Neuron (in vitro differentiated cells): ENCODE measurements around the gene CERS6.
"Not testable (repeated sequence)": the region's sequence is repeated elsewhere in the genome, so short reads cannot be mapped to it uniquely, and the experiment has no call there.

ENCODE experiments used
- H2AFZ ChIP-seq: one replicate; pipeline ENCODE4 v1.6.1; 2013; ENCODE audit warnings: low read depth, mild to moderate bottlenecking, inconsistent platforms, low read length, moderate library complexity
- H3K27me3 ChIP-seq: one replicate; pipeline ENCODE4 v1.6.1; 2013; ENCODE audit warnings: low read length; ENCODE audit not compliant: insufficient read depth
- H3K36me3 ChIP-seq: one replicate; pipeline ENCODE4 v1.6.1; 2013; ENCODE audit warnings: low read length; ENCODE audit not compliant: insufficient read depth
- H3K4me1 ChIP-seq: one replicate; pipeline ENCODE4 v1.6.1; 2013; ENCODE audit warnings: low read length; ENCODE audit not compliant: insufficient read depth
- H3K4me3 ChIP-seq: 2 replicates; pipeline ENCODE4 v1.5.1; 2013; ENCODE audit warnings: mild to moderate bottlenecking, low read length, moderate library complexity
- H3K9me3 ChIP-seq: one replicate; pipeline ENCODE4 v1.6.1; 2013; ENCODE audit warnings: low read length

Gene CERS6, protein sequence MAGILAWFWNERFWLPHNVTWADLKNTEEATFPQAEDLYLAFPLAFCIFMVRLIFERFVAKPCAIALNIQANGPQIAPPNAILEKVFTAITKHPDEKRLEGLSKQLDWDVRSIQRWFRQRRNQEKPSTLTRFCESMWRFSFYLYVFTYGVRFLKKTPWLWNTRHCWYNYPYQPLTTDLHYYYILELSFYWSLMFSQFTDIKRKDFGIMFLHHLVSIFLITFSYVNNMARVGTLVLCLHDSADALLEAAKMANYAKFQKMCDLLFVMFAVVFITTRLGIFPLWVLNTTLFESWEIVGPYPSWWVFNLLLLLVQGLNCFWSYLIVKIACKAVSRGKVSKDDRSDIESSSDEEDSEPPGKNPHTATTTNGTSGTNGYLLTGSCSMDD

DNA sequence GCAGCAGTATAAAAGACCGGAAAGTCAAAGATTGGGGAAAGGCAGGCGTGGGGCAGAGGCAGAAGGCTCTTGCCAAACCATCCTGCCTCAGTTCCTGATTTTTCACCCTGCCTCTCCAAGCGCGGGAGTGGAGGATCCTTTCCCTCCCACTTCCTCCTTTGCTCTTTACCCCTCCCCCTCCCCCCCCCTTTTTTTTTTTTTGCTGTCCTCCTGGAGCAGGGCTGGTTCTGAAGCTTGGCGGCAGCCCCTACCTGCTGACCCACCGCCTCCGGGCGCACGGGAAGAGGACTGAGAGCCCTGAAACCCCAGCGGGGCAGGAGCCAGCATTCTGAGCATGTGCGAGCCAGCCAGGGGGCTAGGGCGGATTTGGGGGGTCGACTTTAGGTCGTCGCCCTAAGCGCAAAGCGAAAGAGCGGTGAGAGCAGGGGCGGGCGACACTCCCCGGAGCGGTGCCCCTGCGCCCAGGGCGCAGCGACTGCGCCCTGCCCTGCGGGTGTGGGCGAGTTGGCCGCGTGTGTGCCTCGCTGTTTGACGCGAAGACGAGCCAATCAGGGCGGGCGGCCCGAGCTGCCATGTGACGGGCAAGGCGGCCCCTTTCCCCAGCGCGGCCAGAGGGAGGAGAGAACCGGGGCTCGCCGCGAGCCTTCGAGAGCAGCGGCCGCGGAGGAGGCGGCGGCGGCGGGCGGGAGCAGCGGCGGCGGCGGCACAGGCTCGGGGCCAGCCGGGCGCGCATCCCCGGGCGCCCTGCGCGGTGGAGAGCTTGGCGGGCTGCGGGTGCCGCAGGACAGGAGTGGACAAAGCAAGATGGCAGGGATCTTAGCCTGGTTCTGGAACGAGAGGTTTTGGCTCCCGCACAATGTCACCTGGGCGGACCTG lies at the start of gene CERS6:
Gene CERS6, plus strand, starts transcription at position 628 of the 876 bp plus-strand sequence. Its CDS starts 177 bp downstream, at position 805.
- Histone ChIP-seq H3K4me1 (peaks cover 21% of the 10 kb centered on the region), H3K27me3 (no peaks in the 10 kb centered on the region), H3K4me3 (peak within 1 kb of the TSS; percentile 61), H2AFZ (peak within 1 kb of the TSS; percentile 87), H3K9me3 (no peaks in the 10 kb centered on the region), H3K36me3 (no peaks in the 10 kb centered on the region)

DNA sequence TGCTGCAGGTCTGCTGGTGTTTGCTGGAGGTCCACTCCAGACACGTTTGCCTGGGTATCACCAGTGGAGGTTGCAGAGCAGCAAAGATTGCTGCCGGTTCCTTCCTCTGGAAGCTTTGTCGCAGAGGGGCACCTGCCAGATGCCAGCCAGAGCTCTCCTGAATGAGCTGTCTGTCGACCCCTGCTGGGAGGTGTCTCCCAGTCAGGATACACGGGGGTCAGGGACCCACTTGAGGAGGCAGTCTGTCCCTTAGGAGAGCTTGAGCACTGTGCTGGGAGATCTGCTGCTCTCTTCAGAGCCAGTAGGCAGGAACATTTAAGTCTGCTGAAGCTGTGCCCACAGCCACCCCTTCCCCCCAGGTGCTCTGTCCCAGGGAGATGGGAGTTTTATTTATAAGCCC lies 43.8 kb upstream of the CERS6 start:
- not testable (repeated sequence) for H3K4me1 ChIP-seq, H3K36me3 ChIP-seq, H3K27me3 ChIP-seq, H2AFZ ChIP-seq, H3K4me3 ChIP-seq, H3K9me3 ChIP-seq

DNA sequence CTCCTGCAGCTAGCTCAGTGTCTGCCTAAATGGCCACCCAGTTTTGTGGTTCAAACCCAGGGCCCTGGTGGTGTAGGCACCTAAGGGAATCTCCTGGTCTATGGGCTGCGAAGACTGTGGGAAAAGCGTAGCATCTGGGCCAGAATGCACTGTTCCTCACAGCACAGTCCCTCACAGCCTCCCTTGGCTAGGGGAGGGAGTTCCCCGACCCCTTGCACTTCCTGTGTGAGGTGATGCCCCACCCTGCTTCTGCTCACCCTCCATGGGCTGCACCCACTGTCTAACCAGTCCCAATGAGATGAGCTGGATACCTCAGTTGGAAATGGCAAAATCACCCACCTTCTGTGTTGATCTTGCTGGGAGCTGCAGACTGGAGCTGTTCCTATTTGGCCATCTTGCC lies 43.0 kb upstream of the CERS6 start:
- H3K4me1 ChIP-seq, H3K9me3 ChIP-seq, H3K36me3 ChIP-seq, H3K4me3 ChIP-seq, H3K27me3 ChIP-seq, H2AFZ ChIP-seq: not testable (repeated sequence)

DNA sequence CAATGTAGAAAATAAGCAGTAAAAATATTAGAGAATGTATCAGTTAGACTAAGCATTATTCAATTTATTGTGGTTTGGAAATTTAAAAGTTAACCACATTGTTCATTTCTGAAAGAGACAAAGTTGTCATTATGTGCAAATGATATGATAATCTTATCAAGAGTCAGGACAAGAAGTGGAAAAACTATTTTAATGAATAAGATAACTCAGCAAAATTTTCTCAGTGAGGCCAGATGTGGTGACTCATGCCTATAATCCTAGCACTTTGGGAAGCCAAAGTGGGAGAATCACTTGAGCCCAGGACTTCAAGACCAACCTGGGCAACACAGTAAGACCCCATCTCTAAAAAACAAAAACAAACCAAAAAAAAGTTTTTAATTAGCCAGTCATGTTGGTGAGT lies 39.5 kb upstream of the CERS6 start:
- Histone ChIP-seq H3K27me3 (no peaks in the 10 kb centered on the region), H3K4me3 (no peak overlapping the region), H2AFZ (no peak overlapping the region), H3K4me1 (peaks cover 11% of the 10 kb centered on the region), H3K36me3 (no peaks in the 10 kb centered on the region), H3K9me3 (peaks cover 5% of the 10 kb centered on the region)

DNA sequence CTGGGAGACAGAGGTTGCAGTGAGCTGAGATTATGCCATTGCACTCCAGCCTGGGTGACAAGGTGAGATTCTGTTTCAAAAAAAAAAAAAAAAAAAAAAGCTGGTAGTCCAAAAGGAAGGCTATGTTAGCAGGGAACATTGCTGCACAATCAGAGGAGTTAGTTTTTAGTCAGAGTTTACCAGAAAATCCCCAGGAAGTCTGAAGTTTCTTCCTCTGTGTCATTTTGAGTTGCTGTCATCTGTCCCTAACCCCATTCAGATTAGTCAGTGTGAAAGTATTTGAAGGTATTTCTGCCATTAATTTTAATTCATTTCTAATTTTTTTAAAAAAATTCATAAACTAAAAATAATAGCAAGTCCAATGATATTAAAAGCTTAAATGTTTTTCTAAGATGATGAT lies 33.5 kb upstream of the CERS6 start:
- Histone ChIP-seq H3K27me3 (no peaks in the 10 kb centered on the region), H3K4me3 (no peak overlapping the region), H3K4me1 (peaks cover 17% of the 10 kb centered on the region), H3K36me3 (no peaks in the 10 kb centered on the region), H2AFZ (no peak overlapping the region), H3K9me3 (peaks cover 2% of the 10 kb centered on the region)

DNA sequence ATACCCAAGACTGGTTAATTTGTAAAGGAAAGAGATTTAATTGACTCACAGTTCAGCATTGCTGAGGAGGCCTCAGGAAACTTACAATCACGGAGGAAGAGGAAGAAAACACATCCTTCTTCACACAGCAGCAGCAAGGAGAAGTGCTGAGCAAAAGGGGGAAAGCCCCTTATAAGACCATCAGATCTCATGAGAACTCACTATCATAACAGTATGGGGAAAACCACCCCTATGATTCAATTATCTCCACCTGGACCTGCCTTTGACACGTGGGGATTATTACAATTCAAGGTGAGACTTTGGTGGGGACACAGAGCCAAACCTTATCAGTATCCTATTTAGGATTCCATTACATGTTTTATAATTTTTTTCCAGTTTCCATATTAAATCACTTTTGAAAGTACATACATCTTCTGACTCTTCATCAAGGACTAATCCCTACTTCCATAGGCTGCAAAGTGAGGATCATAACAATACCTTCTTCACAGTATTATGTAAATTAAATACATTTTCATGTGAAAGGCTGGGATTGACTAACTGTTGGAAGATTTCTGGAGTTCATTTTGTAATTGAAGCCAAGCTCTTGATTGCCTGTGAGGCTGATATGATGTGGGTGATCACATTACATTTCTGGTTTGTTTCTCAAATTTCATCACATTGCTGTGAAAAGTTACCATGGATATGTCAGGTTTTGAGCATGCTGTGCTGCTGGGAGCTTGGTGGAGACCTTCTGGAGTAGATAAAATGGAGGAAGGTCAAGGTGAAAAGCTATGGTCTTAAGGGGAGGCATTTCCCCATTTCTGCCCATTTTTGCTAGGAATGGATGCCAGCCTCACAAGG lies 31.7 kb upstream of the CERS6 start:
- Histone ChIP-seq H2AFZ (no peak overlapping the region), H3K36me3 (no peaks in the 10 kb centered on the region), H3K4me3 (no peak overlapping the region), H3K4me1 (peaks cover 15% of the 10 kb centered on the region), H3K27me3 (no peaks in the 10 kb centered on the region), H3K9me3 (peaks cover 2% of the 10 kb centered on the region)

DNA sequence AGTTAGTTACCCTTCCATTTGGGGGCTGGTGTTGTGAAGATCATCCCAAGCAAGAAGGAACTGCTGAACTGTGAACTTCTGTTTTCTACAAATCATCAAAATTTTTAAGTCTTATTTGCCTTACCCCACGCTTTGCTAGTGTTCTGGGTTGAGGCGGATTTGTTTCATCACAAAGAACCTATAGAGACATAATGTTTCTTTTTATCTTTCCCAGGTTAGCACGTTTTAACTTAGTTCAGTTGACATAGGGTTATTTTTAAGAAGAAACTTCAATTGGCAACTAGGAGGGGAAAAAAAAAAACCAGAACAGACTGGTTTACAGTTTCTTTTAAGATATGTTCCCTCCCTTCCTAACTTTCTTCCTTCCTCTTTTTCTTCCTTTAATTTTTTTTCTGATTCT lies 31.1 kb upstream of the CERS6 start:
- Histone ChIP-seq H2AFZ (no peak overlapping the region), H3K4me3 (no peak overlapping the region), H3K4me1 (peaks cover 15% of the 10 kb centered on the region), H3K36me3 (no peaks in the 10 kb centered on the region), H3K27me3 (no peaks in the 10 kb centered on the region), H3K9me3 (peaks cover under 1% of the 10 kb centered on the region)

DNA sequence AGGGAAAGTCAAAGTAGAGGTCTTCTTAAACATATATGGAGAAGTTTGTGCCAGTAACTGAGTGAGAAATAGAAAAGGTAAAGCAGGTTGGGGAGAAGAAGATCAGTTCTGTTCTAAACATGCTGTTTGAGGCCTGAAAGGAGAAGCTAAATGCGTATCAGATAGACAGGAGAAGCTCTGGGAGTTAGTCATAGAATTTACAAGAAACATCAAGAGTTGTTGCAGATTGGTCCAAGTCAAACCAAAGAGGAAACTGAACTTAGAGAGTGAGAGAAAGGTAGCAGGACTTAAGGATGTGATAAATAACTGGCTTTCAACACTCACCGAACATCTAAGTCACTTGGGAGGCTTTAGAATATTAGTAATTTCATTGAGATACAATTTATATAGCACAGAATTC lies 29.2 kb upstream of the CERS6 start:
- no peaks in the 10 kb centered on the region for H3K27me3 ChIP-seq
- H3K4me1 ChIP-seq = peaks cover 22% of the 10 kb centered on the region
- no peak overlapping the region for H2AFZ ChIP-seq
- no peak overlapping the region for H3K4me3 ChIP-seq
- no peaks in the 10 kb centered on the region for H3K9me3 ChIP-seq
- H3K36me3 ChIP-seq = no peaks in the 10 kb centered on the region

DNA sequence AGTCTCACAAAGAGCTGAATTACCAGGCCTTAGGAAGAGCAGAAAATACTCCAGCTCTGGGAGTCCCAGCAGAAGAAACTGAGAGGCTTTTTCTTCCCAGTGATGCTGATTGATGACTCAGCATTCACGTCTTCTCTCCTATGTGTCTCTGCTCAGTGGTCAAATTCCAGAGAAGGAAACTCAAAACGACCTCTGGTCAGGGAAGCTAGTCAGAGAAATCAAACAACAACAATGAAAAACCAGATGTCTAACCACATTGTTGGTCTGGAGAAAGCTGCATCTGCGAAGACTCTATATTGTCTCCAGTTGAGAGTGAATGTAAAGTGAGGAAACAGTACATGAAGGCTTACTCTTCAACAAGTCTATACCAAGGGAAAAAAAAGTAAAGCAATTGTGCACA lies 28.6 kb upstream of the CERS6 start:
- no peak overlapping the region for H2AFZ ChIP-seq
- peaks cover 28% of the 10 kb centered on the region for H3K4me1 ChIP-seq
- no peaks in the 10 kb centered on the region for H3K27me3 ChIP-seq
- no peaks in the 10 kb centered on the region for H3K9me3 ChIP-seq
- no peak overlapping the region for H3K4me3 ChIP-seq
- H3K36me3 ChIP-seq = no peaks in the 10 kb centered on the region

DNA sequence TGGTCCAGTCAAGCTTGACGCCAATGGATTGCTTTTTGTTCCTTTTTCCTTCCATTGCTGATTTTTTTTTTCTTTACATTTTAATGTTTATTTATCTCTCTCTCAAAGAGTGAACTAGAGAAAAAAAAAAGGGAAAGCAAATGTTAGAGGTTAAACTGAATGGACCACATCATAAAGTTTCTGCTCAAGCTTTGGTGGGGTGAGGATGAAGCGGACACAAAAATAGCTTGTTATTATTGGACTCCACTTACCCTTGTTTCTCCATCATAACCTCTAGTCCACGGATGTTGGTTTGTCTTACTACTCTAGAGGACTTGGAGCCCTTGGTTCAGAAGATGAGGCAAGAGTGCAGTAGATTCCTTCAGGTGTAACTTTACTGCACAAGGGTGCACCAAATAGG lies 27.6 kb upstream of the CERS6 start:
- no peaks in the 10 kb centered on the region for H3K36me3 ChIP-seq
- H3K27me3 ChIP-seq = no peaks in the 10 kb centered on the region
- H2AFZ ChIP-seq = no peak overlapping the region
- H3K4me1 ChIP-seq = peaks cover 38% of the 10 kb centered on the region
- no peaks in the 10 kb centered on the region for H3K9me3 ChIP-seq
- no peak overlapping the region for H3K4me3 ChIP-seq

DNA sequence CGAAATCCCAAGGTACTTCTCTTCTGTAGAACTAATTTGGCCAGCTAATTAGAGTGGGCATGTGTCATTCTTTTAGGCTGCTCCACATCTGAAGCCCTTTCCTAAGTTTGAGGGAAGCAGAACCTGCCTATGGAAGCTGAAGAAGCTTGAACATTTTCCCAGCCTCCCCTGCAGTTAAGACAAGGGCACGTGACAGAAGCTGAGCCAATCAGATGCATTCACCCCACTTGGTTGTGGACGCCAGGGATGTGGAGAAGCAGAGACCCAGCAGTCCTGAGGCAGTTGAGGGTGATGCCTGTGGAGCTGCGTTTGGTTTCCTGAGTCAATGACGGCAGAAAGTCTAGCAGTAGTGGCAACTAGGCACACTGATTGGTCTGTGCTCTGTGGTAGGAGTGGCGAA lies 26.1 kb upstream of the CERS6 start:
- Histone ChIP-seq H3K9me3 (no peaks in the 10 kb centered on the region), H2AFZ (no peak overlapping the region), H3K27me3 (no peaks in the 10 kb centered on the region), H3K4me1 (peaks cover 40% of the 10 kb centered on the region), H3K4me3 (no peak overlapping the region), H3K36me3 (no peaks in the 10 kb centered on the region)

DNA sequence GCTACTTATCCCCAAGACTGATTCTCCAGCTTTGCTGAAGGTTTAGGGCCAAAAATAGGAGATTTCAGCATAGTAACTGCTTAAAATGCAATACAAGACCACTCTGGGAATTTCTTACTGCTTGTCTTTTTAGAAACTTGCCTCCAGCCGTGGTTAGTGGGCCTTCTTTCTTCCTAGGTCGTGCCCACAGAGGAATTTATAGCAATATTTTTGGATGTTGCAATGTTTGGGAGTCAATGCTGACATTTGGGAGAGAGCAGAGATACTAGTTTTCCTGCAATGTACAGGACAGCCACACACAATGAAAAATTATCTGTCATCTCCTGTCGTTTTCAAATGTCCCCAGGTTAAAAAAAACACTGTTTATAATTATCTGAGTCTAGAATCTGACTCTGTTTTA lies 25.6 kb upstream of the CERS6 start:
- Histone ChIP-seq H3K27me3 (no peaks in the 10 kb centered on the region), H3K9me3 (no peaks in the 10 kb centered on the region), H2AFZ (no peak overlapping the region), H3K4me3 (no peak overlapping the region), H3K4me1 (peaks cover 40% of the 10 kb centered on the region), H3K36me3 (no peaks in the 10 kb centered on the region)
